ENCODE results near the gene MEX3D. TPM values are rescaled to one million over a fixed set of nuclear protein-coding genes. Genes with fewer than 3 reads are reported as not detected.

The MEX3D gene
- total RNA-seq, 2 experiments from 2014 or later = 1.6 to 2.3 TPM

- peaks cover 36% of the 10 kb centered on the region for H3K4me1 ChIP-seq (ENCODE audit: insufficient read depth, low read length)
- H3K36me3 Mint-ChIP-seq (ENCODE audit: low read depth) = peaks cover 56% of the 10 kb centered on the region
Measured at GRCh38 chr19:1612114-1613086, 44.3 kb upstream of the MEX3D start.

GRCh38 chr19:1611353-1611752 lies 43.2 kb upstream of the MEX3D start:
- Histone ChIP-seq H3K36me3 (ENCODE audit: insufficient read depth, low read length) (peaks cover 42% of the 10 kb centered on the region), H3K4me3 (ENCODE audit: low read length) (no peak overlapping the region), H3K9me3 (ENCODE audit: control insufficient read depth in 1 of 2, insufficient read depth in 1 of 2, low read length in 2 of 2) (no peaks in the 10 kb centered on the region), H3K27me3 (ENCODE audit: control insufficient read depth in 1 of 2, insufficient read depth in 2 of 2, low read length in 2 of 2) (no peaks in the 10 kb centered on the region), H3K4me1 (ENCODE audit: insufficient read depth, low read length) (peaks cover 38% of the 10 kb centered on the region), H3K27ac (ENCODE audit: low read depth in 1 of 2, low read length in 2 of 2) (no peak overlapping the region)
- CTCF ChIA-PET = no interaction called here
- no peak for DNase-seq
- POLR2A ChIA-PET = interaction anchor here (1.1 kb wide), 1 partner anchor 336 kb away, joined by 3 read pairs; the partner anchor contains the start of gene FAM174C
- Mint-ChIP-seq H3K4me1 (ENCODE audit: low read depth) (peaks cover 18% of the 10 kb centered on the region), H3K36me3 (ENCODE audit: low read depth) (peaks cover 48% of the 10 kb centered on the region), H3K27me3 (no peaks in the 10 kb centered on the region), H3K4me3 (no peak overlapping the region), H3K9me3 (no peaks in the 10 kb centered on the region), H3K27ac (no peak overlapping the region)
- intact Hi-C loops (cut with DNase I, micrococcal nuclease) = no loop called here
- TF ChIP-seq, protein P1, sequence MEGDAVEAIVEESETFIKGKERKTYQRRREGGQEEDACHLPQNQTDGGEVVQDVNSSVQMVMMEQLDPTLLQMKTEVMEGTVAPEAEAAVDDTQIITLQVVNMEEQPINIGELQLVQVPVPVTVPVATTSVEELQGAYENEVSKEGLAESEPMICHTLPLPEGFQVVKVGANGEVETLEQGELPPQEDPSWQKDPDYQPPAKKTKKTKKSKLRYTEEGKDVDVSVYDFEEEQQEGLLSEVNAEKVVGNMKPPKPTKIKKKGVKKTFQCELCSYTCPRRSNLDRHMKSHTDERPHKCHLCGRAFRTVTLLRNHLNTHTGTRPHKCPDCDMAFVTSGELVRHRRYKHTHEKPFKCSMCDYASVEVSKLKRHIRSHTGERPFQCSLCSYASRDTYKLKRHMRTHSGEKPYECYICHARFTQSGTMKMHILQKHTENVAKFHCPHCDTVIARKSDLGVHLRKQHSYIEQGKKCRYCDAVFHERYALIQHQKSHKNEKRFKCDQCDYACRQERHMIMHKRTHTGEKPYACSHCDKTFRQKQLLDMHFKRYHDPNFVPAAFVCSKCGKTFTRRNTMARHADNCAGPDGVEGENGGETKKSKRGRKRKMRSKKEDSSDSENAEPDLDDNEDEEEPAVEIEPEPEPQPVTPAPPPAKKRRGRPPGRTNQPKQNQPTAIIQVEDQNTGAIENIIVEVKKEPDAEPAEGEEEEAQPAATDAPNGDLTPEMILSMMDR (IDR thresholded peaks at IDR 0.05) = no peak
- ATAC-seq (ENCODE audit: poor library complexity) = no peak

More at GRCh38 chr19:1612114-1613086, 44.3 kb upstream of the MEX3D start:
- POLR2A ChIA-PET = no interaction called here
- Histone ChIP-seq H3K27me3 (ENCODE audit: control insufficient read depth in 1 of 2, insufficient read depth in 2 of 2, low read length in 2 of 2) (no peaks in the 10 kb centered on the region), H3K27ac (ENCODE audit: low read depth in 1 of 2, low read length in 2 of 2) (no peak overlapping the region), H3K4me3 (ENCODE audit: low read length) (no peak overlapping the region), H3K36me3 (ENCODE audit: insufficient read depth, low read length) (peaks cover 42% of the 10 kb centered on the region), H3K9me3 (ENCODE audit: control insufficient read depth in 1 of 2, insufficient read depth in 1 of 2, low read length in 2 of 2) (no peaks in the 10 kb centered on the region)
- intact Hi-C loops (cut with DNase I, micrococcal nuclease) = no loop called here
- TF ChIP-seq, protein P1 (IDR thresholded peaks at IDR 0.05) = no peak
- Mint-ChIP-seq H3K4me3 (no peak overlapping the region), H3K9me3 (no peaks in the 10 kb centered on the region), H3K27ac (no peak overlapping the region), H3K4me1 (ENCODE audit: low read depth) (peaks cover 28% of the 10 kb centered on the region), H3K27me3 (no peaks in the 10 kb centered on the region)
- CTCF ChIA-PET = no interaction called here
- ATAC-seq (ENCODE audit: poor library complexity) = no peak
- DNase-seq = no peak

DNA sequence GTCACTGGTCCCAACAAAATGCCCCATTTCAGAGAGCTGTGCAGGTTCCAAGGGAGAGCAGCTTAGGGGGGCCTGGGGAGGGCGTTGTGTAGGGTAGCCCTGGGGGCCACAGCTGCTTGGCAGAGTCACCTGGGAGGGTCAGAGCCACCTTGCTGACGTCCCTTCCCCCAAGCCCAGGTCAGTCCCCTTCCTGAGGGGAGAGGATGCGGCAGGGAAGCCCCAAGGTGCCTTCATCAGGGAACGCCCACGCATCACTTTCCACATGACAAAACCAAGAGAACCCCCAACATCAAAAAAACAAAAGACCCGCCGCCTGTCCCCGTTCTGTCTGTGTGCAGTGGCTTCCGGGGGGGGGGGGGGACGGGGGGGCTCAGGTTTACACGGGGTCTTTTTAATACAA lies 42.5 kb upstream of the MEX3D start:
- intact Hi-C loops (cut with DNase I, micrococcal nuclease) = no loop called here
- peaks cover 24% of the 10 kb centered on the region for H3K4me1 Mint-ChIP-seq (ENCODE audit: low read depth)
- ATAC-seq (ENCODE audit: poor library complexity) (no peak), DNase-seq (peak in 2 of 14 experiments; percentile 21 to 47)
- H3K9me3 Mint-ChIP-seq = no peaks in the 10 kb centered on the region
- Histone ChIP-seq H3K27me3 (ENCODE audit: control insufficient read depth in 1 of 2, insufficient read depth in 2 of 2, low read length in 2 of 2) (no peaks in the 10 kb centered on the region), H3K27ac (ENCODE audit: low read depth in 1 of 2, low read length in 2 of 2) (no peak overlapping the region), H3K4me3 (ENCODE audit: low read length) (no peak overlapping the region), H3K9me3 (ENCODE audit: control insufficient read depth in 1 of 2, insufficient read depth in 1 of 2, low read length in 2 of 2) (no peaks in the 10 kb centered on the region), H3K36me3 (ENCODE audit: insufficient read depth, low read length) (peaks cover 39% of the 10 kb centered on the region), H3K4me1 (ENCODE audit: insufficient read depth, low read length) (peaks cover 46% of the 10 kb centered on the region)
- POLR2A ChIA-PET = interaction anchor here (1.1 kb wide), 1 partner anchor 335 kb away, joined by 3 read pairs; the partner anchor contains the start of gene FAM174C
- CTCF ChIA-PET = no interaction called here
- H3K27ac Mint-ChIP-seq = no peak overlapping the region
- peaks cover 49% of the 10 kb centered on the region for H3K36me3 Mint-ChIP-seq (ENCODE audit: low read depth)
- H3K27me3 Mint-ChIP-seq = no peaks in the 10 kb centered on the region
- TF ChIP-seq, protein P1 (IDR thresholded peaks at IDR 0.05) = no peak
- H3K4me3 Mint-ChIP-seq = no peak overlapping the region
